HEK293 (cell line): ENCODE measurements around the gene LIME1.

Experiments
- CTCF ChIA-PET: fragments of 350-600 bp; formaldehyde crosslinking; extraction: SDS; loops from one replicate; lab custom pipeline; 2021; ENCODE audit warnings: antibody characterized with exemption; lab: Yijun Ruan, JAX
- POLR2A ChIA-PET: fragments of 300-600 bp; formaldehyde crosslinking; extraction: SDS; loops from one replicate; lab custom pipeline; 2020; ENCODE audit warnings: antibody characterized with exemption, inconsistent platforms; lab: Yijun Ruan, JAX
- H3K27ac ChIP-seq: fragments of 200-500 bp; sonication (Bioruptor generic); 2 replicates; pipeline ENCODE4 v1.5.1; 2014; ENCODE audit warnings: low read depth, low read length, control low read depth, inconsistent platforms; ENCODE audit errors: extremely low read depth
- H3K36me3 ChIP-seq, 2 experiments: fragments of 200-500 bp in 1 of 2; sonication (Bioruptor generic) in 1 of 2; 1 replicate in 1 of 2; 2 replicates in 1 of 2; pipeline ENCODE4 v1.5.1; 2014 to 2017; ENCODE audit warnings: inconsistent platforms in 2 of 2, low read length in 2 of 2; ENCODE audit not compliant: control insufficient read depth in 2 of 2, insufficient read depth in 1 of 2
- H3K4me1 ChIP-seq: fragments of 200-500 bp; sonication (Bioruptor generic); 2 replicates; pipeline ENCODE4 v1.5.1; 2014; ENCODE audit warnings: mild to moderate bottlenecking, low read length, inconsistent platforms; ENCODE audit not compliant: control insufficient read depth, insufficient read depth
- H3K4me3 ChIP-seq: 2 replicates; pipeline ENCODE4 v1.5.1; 2011; ENCODE audit warnings: low read depth, mild to moderate bottlenecking, control low read depth, low read length, moderate library complexity
- H3K9me3 ChIP-seq: fragments of 200-500 bp; sonication (Bioruptor generic); 2 replicates; pipeline ENCODE4 v1.5.1; 2014; ENCODE audit warnings: low read depth, low read length, inconsistent platforms; ENCODE audit not compliant: control insufficient read depth, insufficient read depth
- ZNF2 ChIP-seq: fragments of 450-650 bp; formaldehyde crosslinking; IDR thresholded peaks from 2 replicates; pipeline ENCODE4 v1.5.1; 2016; ENCODE audit warnings: missing biosample characterization, missing genetic modification characterization
- ZNF266 ChIP-seq: fragments of 450-650 bp; formaldehyde crosslinking; IDR thresholded peaks from 2 replicates; pipeline ENCODE4 v1.5.1; 2016; ENCODE audit warnings: missing biosample characterization, missing genetic modification characterization, low read depth
- ZNF416 ChIP-seq: fragments of 450-650 bp; formaldehyde crosslinking; IDR thresholded peaks from 2 replicates; pipeline ENCODE4 v1.5.1; 2016; ENCODE audit warnings: missing biosample characterization, missing genetic modification characterization
- ZNF426 ChIP-seq: fragments of 450-650 bp; formaldehyde crosslinking; IDR thresholded peaks from 2 replicates; pipeline ENCODE4 v1.5.1; 2017; ENCODE audit warnings: missing biosample characterization, missing genetic modification characterization, mild to moderate bottlenecking, inconsistent platforms, moderate library complexity
- ZSCAN30 ChIP-seq: fragments of 450-650 bp; IDR thresholded peaks from 2 replicates; pipeline ENCODE4 v1.5.1; 2018; ENCODE audit warnings: missing biosample characterization, mild to moderate bottlenecking, missing genetic modification characterization, moderate library complexity
- TF ChIP-seq, protein P1 (sequence below): fragments of 450-650 bp; IDR thresholded peaks from 2 replicates; pipeline ENCODE4 v1.5.1; 2018; ENCODE audit warnings: missing biosample characterization, mild to moderate bottlenecking, missing genetic modification characterization
- TF ChIP-seq, protein P2 (sequence below): fragments of 450-650 bp; IDR thresholded peaks from 2 replicates; pipeline ENCODE4 v1.5.1; 2018; ENCODE audit warnings: missing biosample characterization, missing genetic modification characterization
- TF ChIP-seq, protein P3 (sequence below): fragments of 450-650 bp; formaldehyde crosslinking; conservative IDR thresholded peaks from 2 replicates; pipeline ENCODE4 v1.5.1; 2016; ENCODE audit warnings: low read depth, missing biosample characterization, missing genetic modification characterization
- TF ChIP-seq, protein P4 (sequence below): fragments of 450-650 bp; formaldehyde crosslinking; IDR thresholded peaks from 2 replicates; pipeline ENCODE4 v1.5.1; 2016; ENCODE audit warnings: missing biosample characterization, missing genetic modification characterization, borderline replicate concordance

Gene LIME1

DNA sequence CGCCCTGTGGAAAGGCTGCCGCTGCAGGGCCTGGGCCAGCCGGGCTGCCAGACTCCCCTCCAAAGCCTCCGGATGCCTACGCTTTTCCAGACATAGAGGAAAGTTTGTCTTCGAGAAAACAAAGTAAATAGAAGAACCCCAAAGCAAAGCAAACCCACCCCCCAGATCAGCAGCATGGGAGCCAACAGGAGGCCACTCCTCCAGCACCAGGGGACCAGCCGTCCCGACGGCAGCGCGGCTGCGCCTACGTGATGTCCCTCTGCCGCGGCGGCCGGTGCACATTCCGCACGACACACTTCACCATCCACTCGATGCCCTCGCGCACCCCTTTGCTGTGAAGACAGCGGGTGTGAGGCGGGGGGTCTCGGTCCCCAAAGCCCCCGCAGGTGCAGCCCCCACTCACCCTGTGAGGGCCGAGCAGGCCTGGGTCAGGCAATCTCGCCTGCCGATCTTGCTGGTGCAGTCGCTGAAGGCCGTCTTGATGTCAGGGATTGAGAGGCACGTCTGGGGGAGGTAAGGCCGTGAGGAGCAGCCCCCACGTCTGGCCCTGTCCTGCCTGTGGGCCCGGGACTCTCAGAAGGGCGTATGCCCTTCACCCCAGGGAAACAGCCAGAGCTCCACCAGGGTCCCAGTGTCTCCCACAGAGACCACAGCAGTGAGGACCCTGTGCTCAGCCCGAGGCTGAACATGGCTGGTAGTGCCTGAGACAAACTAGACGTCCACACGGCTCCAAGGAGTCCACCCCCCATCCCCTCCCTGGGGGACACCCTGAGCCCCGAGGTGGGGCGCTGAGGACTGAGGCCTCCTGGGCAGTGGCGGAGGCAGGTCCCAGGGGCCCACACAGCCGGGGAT lies 36.0 kb upstream of the LIME1 start (continued):
- TF ChIP-seq, protein P1, sequence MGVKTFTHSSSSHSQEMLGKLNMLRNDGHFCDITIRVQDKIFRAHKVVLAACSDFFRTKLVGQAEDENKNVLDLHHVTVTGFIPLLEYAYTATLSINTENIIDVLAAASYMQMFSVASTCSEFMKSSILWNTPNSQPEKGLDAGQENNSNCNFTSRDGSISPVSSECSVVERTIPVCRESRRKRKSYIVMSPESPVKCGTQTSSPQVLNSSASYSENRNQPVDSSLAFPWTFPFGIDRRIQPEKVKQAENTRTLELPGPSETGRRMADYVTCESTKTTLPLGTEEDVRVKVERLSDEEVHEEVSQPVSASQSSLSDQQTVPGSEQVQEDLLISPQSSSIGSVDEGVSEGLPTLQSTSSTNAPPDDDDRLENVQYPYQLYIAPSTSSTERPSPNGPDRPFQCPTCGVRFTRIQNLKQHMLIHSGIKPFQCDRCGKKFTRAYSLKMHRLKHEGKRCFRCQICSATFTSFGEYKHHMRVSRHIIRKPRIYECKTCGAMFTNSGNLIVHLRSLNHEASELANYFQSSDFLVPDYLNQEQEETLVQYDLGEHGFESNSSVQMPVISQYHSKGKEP = no peak
- TF ChIP-seq ZNF2 (tag by site-specific recombination) = no peak
- TF ChIP-seq, protein P2, sequence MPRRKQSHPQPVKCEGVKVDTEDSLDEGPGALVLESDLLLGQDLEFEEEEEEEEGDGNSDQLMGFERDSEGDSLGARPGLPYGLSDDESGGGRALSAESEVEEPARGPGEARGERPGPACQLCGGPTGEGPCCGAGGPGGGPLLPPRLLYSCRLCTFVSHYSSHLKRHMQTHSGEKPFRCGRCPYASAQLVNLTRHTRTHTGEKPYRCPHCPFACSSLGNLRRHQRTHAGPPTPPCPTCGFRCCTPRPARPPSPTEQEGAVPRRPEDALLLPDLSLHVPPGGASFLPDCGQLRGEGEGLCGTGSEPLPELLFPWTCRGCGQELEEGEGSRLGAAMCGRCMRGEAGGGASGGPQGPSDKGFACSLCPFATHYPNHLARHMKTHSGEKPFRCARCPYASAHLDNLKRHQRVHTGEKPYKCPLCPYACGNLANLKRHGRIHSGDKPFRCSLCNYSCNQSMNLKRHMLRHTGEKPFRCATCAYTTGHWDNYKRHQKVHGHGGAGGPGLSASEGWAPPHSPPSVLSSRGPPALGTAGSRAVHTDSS = no peak
- TF ChIP-seq ZNF416 = no peak
- TF ChIP-seq, all 188 proteins: peak for 3

DNA sequence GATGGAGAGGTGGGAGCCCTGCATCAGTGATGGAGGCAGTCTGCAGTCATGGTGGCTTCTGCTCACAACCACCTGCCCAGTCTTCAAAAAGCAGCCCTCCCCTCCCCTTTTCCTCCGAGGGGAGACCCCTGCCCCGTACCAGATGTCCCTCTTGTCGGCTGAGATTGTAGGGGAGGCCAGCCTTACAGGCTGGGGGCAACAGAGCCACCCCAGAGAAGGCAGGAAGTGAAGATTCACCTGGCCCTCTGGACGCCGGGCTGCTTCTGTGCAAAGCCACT lies 35.5 kb upstream of the LIME1 start:
- Histone ChIP-seq H3K27ac (no peak overlapping the region), H3K36me3 (peaks cover 0 to 41% of the 10 kb centered on the region in 2 experiments; a peak in 1 of 3 replicates), H3K4me1 (no peaks in the 10 kb centered on the region), H3K4me3 (no peak overlapping the region), H3K9me3 (no peaks in the 10 kb centered on the region)
- ChIA-PET CTCF (no interaction called here), POLR2A (no interaction called here)
- TF ChIP-seq, protein P2 = no peak
- TF ChIP-seq, protein P3, sequence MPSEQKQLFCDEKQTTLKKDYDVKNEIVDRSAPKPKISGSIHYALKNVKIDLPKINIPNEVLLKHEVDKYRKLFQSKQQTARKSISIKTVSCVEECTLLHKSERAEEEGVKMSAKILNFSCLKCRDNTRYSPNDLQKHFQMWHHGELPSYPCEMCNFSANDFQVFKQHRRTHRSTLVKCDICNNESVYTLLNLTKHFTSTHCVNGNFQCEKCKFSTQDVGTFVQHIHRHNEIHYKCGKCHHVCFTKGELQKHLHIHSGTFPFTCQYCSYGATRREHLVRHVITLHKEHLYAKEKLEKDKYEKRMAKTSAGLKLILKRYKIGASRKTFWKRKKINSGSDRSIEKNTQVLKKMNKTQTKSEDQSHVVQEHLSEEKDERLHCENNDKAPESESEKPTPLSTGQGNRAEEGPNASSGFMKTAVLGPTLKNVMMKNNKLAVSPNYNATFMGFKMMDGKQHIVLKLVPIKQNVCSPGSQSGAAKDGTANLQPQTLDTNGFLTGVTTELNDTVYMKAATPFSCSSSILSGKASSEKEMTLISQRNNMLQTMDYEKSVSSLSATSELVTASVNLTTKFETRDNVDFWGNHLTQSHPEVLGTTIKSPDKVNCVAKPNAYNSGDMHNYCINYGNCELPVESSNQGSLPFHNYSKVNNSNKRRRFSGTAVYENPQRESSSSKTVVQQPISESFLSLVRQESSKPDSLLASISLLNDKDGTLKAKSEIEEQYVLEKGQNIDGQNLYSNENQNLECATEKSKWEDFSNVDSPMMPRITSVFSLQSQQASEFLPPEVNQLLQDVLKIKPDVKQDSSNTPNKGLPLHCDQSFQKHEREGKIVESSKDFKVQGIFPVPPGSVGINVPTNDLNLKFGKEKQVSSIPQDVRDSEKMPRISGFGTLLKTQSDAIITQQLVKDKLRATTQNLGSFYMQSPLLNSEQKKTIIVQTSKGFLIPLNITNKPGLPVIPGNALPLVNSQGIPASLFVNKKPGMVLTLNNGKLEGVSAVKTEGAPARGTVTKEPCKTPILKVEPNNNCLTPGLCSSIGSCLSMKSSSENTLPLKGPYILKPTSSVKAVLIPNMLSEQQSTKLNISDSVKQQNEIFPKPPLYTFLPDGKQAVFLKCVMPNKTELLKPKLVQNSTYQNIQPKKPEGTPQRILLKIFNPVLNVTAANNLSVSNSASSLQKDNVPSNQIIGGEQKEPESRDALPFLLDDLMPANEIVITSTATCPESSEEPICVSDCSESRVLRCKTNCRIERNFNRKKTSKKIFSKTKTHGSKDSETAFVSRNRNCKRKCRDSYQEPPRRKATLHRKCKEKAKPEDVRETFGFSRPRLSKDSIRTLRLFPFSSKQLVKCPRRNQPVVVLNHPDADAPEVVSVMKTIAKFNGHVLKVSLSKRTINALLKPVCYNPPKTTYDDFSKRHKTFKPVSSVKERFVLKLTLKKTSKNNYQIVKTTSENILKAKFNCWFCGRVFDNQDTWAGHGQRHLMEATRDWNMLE = no peak
- TF ChIP-seq, protein P4, sequence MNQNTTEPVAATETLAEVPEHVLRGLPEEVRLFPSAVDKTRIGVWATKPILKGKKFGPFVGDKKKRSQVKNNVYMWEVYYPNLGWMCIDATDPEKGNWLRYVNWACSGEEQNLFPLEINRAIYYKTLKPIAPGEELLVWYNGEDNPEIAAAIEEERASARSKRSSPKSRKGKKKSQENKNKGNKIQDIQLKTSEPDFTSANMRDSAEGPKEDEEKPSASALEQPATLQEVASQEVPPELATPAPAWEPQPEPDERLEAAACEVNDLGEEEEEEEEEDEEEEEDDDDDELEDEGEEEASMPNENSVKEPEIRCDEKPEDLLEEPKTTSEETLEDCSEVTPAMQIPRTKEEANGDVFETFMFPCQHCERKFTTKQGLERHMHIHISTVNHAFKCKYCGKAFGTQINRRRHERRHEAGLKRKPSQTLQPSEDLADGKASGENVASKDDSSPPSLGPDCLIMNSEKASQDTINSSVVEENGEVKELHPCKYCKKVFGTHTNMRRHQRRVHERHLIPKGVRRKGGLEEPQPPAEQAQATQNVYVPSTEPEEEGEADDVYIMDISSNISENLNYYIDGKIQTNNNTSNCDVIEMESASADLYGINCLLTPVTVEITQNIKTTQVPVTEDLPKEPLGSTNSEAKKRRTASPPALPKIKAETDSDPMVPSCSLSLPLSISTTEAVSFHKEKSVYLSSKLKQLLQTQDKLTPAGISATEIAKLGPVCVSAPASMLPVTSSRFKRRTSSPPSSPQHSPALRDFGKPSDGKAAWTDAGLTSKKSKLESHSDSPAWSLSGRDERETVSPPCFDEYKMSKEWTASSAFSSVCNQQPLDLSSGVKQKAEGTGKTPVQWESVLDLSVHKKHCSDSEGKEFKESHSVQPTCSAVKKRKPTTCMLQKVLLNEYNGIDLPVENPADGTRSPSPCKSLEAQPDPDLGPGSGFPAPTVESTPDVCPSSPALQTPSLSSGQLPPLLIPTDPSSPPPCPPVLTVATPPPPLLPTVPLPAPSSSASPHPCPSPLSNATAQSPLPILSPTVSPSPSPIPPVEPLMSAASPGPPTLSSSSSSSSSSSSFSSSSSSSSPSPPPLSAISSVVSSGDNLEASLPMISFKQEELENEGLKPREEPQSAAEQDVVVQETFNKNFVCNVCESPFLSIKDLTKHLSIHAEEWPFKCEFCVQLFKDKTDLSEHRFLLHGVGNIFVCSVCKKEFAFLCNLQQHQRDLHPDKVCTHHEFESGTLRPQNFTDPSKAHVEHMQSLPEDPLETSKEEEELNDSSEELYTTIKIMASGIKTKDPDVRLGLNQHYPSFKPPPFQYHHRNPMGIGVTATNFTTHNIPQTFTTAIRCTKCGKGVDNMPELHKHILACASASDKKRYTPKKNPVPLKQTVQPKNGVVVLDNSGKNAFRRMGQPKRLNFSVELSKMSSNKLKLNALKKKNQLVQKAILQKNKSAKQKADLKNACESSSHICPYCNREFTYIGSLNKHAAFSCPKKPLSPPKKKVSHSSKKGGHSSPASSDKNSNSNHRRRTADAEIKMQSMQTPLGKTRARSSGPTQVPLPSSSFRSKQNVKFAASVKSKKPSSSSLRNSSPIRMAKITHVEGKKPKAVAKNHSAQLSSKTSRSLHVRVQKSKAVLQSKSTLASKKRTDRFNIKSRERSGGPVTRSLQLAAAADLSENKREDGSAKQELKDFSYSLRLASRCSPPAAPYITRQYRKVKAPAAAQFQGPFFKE (tag by site-specific recombination) = no peak
- no peak for TF ChIP-seq ZNF426 (tag by site-specific recombination)
- no peak for TF ChIP-seq ZSCAN30 (tag by site-specific recombination)
- no peak for TF ChIP-seq ZNF266
